Fibroblast of the aortic adventitia (primary cell): ENCODE results near the gene WDR87. TPM values are rescaled to one million over a fixed set of nuclear protein-coding genes. Genes with fewer than 3 reads are reported as not detected.

Experiments
- DNase-seq: peaks from one replicate; pipeline ENCODE4 v3.0.0-alpha.2; 2010; ENCODE audit warnings: low read depth
- H3K4me3 ChIP-seq: 2 replicates; pipeline ENCODE4 v1.5.1; 2011; ENCODE audit warnings: low read depth, mild to moderate bottlenecking, control low read depth, low read length, moderate library complexity
- CTCF ChIP-seq: IDR thresholded peaks from 2 replicates; pipeline ENCODE4 v1.5.1; 2011; ENCODE audit warnings: mild to moderate bottlenecking, low read length, control low read depth, inconsistent platforms; ENCODE audit not compliant: insufficient read depth
- total RNA-seq: library from RNA; depleted of rRNA; stranded (reverse); fragments of >200 nt; gene quantifications from 2 replicates; pipeline ENCODE4 v1.2.3, GENCODE V29; 2012; ENCODE audit warnings: low replicate concordance

The WDR87 gene
- total RNA-seq, 1 donor, result not detected

- TF ChIP-seq CTCF, result no peak
- peak; percentile 24 for DNase-seq
- no peak overlapping the region for H3K4me3 ChIP-seq
Observed at GRCh38 chr19:37932985-37933936, 26.9 kb upstream of the WDR87 start.

DNA sequence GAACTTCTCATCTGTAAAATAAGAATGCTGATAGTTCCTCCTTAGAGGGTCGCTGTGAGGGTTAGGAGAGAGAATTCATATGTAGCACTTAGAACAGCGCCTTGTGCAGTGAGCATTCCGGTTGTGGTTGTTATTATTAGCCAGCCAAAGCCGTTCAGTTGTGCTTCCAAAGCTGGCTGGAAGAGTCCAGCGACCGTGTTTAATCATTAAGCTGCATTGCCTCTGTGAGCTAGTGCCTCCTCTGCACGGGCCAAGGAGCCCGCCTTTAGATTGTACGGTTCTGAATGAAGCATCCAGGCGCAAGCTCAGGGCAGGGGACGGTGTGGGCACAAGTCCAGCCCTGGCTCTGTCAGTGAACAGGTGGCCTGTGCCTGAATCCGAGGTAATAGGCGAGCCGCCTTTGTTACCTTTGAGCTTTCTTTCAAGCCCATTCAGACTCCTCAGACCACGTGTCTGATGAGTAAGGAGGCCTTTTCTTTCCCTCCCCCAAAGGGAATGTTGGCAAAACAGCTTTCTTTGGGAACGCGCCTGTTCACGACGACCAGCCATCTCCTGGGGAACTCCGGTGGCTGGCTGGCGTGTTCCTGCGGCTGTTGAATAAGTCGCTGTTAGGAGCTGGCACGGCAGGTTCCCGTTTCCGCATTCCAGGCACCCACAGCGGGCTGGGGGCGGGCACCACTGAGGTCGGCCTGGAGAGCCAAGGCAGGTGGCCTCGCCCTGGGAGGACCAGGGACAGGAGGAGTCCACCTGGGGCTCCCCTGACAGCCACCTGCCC lies 25.7 kb upstream of the WDR87 start:
- no peak for TF ChIP-seq CTCF
- peak overlapping the region; percentile 49 for H3K4me3 ChIP-seq
- peak; percentile 68 for DNase-seq

- no peak overlapping the region for H3K4me3 ChIP-seq
- TF ChIP-seq CTCF, result no peak
- peak; percentile 38 for DNase-seq
Observed at GRCh38 chr19:37930416-37930815, 24.0 kb upstream of the WDR87 start.

DNA sequence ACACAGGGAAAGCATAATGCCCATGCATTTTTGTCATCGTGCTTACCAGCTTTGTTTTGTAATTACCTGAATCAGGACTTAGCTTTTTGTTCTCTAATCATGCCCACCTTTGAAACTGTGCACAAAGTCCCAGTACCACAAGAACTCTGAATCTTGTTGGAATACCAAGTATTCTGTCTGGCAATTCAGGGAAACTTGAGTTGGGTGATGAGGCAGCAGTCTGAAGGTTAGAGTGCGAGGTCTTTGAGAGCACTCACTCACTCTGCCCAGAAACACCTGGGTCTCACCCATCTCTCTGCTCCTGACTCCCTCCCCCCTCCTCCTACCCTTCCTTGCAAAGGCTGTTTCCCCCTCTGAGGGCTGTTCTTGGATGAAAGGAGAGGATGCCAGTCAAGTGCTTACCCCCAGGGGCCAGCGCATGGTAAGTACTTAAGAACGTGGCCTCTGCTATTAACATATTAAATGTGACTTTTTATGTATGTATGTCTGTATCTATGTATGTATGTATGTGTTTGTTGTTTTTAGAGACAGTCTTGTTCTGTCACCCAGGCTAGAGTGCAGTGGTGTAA lies 23.0 kb upstream of the WDR87 start:
- DNase-seq, result no peak
- no peak overlapping the region for H3K4me3 ChIP-seq
- TF ChIP-seq CTCF, result no peak

DNA sequence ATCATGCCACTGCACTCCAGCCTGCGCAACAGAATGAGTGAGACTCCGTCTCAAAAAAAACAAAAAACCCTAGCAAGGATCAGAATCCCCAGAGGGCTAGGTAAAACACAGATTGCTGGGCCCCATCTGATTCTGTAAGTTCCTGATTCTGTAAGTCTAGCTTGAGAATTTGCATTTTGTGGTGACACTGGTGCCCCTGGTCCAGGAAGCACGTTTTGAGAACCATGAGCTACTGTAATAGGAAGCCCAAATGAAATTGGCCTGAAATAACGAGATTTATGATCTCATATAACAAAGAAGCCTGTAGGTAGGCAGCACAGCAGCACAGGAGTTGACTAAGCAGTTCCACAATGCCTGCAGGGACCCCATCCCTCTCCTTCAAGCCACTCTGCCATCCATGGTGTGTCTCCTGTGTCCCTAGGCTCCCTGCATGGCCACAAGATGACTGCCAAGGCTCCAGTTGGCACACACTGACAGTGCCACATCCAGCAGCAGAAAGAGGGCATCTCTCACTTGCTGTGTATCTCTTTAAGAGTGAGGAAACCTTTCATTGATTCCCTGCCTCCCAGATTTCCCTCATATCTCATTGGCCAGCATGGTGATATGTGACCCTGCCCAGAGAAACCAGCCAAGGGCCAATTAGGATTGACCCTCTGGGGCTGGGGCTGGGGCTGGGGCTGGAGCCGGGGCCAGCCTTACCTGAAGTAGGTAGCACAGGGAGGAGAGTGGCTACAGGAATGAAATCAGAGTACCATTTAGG lies 22.3 kb upstream of the WDR87 start:
- DNase-seq, result no peak
- no peak for TF ChIP-seq CTCF
- H3K4me3 ChIP-seq, result no peak overlapping the region

GRCh38 chr19:37926711-37927110 lies 20.3 kb upstream of the WDR87 start:
- DNase-seq, result no peak
- H3K4me3 ChIP-seq, result no peak overlapping the region
- no peak for TF ChIP-seq CTCF
